Activated CD4-positive, alpha-beta T cell treated with anti-CD3 and anti-CD28 coated beads for 48 hours (primary cell): Measurements from ENCODE around the gene AGRN.
"Not testable (repeated sequence)": the region's sequence is repeated elsewhere in the genome, so short reads cannot be mapped to it uniquely, and the experiment has no call there.

Experiments
- DNase-seq: peaks from one replicate; pipeline ENCODE4 v3.0.0-alpha.2; 2020

Gene AGRN

DNA sequence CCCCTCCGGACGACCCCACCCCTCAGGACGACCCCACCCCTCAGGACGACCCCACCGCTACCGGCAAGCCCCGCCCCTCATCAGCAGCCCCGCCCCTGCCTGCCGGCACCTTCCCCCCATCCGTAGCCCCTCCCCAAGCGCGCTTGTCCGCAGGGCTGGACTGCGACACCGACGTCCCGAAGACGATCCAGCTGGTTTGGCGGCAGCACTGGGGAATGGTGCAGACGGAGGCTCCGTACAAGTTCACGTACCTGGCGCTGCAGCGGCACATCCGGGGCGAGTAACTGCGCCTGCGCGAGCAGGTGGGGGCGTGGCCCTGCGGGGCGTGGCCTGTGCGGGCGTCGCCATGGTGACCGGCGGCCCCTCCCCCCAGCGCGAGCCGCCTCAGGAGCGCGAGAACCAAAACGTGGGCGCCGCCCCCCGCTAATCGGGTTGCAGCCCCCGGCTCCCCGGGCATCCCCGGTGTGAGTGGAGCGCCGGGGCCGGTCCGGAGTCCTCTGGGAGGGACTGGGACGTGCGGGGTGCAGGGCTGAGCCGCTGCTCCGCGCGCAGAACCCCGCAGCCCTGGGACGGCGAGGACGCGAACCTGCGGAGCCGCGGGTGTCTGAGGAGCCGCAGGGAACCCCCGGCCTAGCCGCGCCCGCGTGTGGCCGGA lies 49.3 kb downstream of the AGRN start:
- peak; percentile 91 for DNase-seq

DNA sequence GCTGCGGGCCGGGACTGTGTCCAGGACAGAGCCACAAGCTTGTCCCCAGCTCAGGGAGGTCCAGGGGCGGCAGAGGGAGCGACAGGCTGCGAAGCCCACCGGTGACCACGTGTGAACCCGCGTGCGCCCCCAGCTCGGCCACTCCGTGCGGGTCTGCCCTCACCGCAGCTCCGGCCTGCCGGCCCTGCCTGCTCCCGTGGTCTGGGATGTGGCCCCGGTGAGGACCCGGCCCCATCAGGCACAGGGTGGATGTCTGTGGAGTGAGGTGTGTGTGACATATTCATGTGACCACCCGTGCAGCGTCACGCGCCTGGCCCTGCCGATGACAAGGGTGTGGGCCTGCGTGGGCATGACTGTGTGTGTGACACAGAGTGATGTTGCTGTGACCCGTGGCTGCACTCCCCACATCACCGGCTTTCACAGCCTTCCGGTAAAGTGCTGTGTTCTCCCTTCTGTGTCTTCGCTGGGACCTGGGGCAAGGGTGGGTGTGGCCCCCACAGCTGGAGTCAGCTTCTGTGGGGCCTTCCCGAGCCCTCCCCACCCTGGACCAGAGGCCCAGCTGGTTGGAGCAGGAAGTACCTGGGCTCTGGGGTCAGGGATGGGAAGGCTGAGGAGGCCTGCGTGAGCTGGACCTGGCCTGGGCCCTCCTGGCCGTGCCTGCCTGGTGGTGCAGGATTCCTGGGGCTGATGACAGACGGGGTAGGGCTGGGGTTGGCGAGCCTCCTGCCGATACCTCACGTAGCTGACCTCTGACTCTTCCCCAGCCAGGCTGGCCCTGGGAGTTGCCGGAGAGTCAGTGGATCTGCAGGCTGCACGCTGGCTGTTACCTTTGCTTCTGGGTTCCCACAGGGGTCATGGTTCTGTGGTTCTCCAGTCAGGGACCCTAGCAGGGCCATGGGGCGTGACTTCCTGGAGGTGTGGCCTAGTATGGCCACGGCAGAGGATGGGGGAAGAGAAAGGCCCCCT lies 50.1 kb downstream of the AGRN start:
- peak; percentile 30 for DNase-seq

DNA sequence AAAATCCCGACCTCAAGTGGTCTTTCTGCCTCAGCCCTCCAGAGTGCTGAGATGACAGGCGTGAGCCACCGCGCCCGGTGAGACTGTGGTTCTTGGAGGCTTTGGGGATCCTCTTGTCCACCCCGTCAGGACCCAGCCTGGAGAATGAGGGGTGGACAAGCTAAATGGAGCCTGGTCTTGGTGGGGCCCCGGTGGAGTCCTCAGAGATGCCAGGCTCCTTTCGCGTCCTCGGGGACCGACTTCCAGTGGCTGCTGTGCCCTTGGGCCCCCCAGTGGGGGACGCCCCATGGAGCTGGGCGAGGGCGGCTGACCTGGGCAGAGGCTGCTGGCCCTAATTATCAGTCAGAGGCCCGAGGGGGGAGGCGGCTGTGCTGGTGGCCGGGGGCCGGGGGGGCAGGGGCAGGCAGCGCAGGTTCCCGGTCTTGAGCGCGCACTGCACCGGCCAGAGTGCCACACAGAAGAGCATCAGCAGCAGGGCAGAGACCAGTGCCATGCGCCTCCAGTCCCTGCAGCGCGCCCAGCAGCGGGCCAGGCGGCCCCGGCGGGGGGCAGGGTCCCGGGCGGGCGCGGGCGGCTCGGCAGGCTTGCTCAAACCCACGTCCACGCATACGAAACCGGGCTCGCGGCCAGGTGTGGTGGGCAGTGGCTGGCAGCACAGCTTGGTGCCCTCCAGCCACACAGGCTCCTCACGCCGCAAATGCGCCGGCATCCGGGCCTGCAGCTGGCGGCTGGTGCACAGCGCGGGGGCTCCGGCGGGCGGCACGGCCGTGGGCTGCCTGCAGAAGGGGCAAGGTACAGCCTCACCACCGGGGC lies 51.8 kb downstream of the AGRN start:
- DNase-seq, result no peak

DNA sequence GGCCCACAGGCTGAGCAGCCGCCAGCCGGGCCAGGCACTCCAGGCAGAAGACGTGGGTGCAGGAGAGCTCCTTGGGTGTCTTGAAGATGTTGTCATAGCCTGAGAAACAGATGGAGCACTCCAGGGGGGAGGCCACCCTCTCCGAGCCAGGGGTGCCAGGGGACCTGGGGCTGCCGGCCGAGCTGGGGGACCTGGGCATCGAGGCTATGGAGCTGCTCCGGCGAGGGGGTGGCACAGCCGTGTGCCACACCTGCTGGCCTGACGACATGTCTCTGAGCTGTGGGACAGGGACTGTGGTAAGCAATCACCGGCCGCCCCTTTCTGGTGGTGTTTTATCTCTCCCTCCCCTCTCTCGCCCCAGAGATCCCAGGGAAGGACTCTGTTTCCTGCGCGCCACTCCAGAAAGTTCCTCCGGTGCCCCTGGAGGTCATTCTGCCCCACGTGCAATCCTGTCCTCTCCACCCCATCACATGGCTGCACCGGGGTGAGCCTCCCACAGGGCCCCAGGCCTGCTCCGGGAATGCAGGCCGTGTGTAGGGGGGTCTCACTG lies 52.5 kb downstream of the AGRN start:
- no peak for DNase-seq

DNA sequence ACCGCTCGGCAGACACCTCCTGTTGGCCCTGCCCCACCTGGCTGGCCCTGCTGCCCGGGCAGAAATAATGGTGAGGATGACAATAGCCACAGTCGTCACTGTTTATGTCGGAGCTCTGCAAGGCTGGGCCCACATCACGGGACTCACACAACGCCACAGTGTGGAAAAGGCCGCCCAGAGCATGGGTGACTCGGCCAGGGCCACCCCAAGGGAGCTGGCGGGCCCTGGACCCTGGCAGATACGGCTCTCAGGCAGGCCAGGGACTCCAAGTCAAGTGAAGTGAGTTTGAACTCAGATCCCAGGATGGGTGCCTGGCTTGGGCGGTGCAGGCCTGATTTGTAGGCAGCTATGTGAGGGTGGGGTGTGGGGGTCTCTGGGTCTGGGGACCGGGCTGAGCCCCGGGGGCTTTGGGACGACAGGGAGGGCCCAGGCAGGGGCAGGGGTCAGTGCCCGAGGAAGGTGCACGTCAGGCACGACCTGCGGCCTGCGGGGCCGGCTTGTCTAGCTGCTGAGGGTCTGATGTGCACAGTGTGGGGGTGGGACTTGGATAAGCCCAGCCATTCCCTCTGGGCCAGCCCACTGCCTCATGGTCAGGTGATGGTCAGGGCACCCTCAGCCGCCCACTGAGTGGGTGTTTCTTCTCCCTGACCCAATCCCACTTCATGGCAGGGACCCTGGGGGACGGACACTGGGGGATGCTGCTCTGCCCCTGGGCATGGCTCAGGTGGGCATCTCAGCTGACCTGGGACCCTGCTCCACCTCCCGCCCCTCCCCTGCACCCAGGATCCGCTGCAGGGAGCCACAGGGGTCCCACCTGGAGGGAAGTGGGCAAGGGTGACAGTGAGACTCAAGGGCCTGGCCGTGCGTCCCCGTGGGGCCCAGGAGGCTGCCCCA lies 53.2 kb downstream of the AGRN start:
- no peak for DNase-seq

DNA sequence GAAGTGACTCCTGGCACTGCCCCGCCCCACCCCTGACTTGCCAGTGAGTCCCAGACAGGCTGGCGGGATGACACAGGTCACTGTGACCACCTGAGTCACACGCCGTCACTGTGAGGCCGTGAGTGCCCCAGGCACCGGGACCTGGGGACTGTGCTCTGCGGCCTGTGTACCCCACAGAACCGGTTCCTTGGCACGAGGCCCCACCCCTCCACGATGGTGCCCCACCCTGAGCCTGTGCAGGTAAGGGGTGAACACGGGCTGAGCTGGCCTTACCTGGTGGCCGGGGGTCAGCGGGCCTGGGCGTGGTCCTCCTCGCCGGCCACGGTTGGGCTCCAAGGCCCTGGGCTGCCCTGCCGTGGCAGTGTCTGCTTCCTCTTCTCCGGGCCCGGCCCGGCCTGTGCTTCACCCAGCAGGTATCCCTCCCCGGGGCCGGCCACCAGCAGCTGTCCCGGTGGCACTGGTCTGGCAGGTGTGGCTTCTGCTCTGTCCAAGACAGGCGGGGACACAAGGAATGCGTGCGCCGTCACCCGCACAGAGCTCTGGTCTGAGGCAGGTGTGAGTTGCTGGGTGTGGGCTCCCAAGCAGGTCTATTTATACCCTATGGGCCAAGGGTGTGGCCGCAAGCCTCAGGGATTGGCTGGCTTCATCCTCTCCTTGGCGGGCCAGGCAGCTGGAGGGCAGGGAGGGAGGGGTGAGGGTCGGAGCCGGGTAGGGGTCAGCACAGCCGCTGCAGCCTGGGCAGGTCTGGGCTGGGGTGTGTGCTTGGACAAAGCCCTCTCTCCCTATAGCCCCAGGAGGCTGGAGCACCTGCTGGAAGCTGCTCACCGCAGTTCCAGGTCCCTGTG lies 54.0 kb downstream of the AGRN start, which contains the start of gene RNF223:
Gene RNF223, minus strand, starts transcription at position 564 of the 845 bp plus-strand sequence. CDS start 1,740 bp downstream, outside the sequence.
- no peak for DNase-seq

DNA sequence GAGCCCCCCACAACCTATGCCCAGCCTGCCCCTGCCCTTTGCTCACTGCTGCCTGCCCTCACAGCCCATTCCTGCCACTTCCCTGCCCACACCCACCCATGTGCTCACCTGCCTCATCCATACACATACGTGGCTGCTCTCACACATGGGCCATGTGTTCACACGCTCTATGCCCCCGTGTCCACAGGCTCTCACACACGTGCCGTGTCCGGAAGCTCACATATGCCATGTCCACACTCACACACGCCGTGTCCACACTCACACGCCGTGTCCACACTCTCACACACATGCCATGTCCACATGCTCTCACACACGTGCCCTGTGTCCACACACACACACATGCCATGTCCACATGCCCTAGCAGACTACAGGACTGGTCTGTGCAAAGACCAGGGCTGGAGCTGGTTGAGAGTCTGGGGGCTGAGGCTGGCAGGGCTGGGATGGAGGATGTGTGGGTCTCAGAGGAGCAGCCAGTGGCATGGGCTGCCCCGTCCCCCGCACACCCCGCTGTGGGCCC lies 54.8 kb downstream of the AGRN start:
- DNase-seq, result no peak

DNA sequence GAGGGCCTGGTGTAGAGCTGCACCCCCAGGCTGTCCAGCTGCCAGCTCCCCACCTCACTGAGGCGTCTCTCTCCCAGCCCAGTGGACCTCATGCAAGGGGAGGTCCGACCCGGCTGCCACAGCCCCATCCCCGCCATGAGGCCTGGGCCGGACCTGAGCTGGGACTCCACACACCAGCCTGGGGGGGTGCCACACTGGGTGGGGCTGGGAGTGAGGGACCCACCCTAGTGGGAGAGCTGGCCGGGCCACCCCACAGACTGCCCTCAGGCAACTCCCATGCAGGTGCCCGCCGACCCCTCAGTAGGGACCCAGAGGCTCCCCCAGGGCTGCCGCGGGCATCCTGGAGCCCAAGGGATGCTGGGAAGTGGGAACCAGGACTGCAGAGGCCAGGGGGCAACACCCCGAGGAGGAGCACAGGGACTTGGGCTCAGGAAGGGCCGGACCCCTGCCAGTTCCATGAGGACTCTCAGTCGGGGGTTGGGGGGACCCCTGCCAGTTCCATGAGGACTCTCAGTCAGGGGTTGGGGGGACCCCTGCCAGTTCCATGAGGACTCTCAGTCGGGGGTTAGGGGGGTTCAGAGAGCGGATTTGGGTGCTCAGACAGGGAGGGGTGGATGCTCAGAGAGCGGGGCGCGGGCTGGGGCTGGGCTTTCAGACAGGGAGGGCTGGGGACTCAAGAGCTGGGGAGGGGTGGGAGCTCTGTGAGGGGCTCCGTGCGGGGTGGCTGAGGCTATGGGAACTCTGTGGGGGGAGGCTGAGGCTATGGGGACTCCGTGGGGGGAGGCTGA lies 55.4 kb downstream of the AGRN start:
- peak; percentile 2 for DNase-seq

DNA sequence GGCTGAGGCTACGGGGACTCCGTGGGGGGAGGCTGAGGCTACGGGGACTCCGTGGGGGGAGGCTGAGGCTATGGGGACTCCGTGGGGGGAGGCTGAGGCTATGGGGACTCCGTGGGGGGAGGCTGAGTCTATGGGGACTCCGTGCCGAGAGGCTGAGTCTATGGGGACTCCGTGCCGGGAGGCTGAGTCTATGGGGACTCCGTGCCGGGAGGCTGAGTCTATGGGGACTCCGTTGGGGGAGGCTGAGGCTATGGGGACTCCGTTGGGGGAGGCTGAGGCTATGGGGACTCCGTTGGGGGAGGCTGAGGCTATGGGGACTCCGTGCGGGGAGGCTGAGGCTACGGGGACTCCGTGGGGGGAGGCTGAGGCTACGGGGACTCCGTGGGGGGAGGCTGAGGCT lies 57.5 kb downstream of the AGRN start:
- not testable (repeated sequence) for DNase-seq

DNA sequence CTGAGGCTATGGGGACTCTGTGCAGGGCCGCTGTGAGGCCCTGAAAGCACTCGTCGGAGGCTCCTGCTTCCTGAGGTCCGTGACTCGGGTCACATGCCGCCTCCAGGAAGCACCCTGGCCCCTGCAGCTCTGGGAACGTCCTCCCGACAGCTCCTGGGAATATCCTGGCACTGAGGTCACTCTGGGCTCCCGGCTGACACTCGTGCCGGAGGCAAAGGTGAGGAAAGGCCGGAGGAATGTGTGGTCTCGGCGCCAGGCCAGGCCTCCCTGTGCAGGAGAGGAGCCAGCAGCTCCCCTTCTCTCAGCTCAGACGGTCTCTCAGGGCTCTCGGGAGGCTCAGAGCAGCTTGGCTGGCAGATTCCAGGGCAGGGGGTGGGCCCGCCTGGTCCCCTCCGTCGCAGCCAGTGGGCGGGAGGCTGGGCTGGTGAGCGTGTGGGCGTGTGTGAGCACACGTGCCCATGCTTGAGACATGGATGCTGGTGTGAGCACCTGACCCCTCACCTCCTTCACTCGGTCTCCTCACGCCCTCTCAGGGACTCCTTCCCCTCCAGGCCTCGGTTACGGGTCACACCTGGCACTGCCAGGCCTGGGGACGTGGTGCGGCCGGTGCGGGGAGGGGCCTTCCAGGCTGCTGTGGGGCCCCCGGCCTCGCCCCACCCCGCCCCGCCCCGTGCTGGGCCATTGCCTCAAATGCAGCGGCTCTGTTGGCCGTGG lies 59.6 kb downstream of the AGRN start:
- peak; percentile 52 for DNase-seq

DNA sequence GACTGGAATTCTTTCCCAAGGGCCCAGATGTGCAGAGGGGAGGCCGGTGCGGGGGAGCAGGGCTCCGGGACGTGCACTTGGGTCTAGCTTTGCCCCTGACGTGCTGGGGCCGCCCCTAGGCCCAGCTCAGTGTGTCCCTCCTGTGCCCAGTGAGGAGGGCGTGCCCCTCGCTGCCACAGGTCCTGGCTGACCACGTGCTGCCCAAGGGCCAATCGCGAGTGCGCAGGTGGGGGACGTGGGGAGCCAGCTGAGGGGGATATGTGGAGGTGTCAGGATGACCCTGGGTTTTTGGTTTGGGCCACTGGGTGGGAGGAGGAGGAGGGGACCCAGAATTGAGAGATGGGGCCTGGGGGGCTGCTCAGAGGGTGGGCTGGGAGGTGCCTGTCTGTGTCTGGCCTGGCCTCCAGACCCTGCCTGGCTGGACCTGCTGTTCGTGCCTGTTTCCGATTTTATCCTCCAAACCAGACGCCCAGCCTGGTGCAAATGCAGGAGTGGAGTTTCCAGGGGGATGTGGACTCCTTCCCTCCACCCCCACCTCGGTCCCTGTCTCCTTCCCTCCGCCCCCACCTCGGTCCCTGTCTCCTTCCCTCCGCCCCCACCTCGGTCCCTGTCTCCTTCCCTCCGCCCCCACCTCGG lies 60.3 kb downstream of the AGRN start:
- DNase-seq, result peak; percentile 45

DNA sequence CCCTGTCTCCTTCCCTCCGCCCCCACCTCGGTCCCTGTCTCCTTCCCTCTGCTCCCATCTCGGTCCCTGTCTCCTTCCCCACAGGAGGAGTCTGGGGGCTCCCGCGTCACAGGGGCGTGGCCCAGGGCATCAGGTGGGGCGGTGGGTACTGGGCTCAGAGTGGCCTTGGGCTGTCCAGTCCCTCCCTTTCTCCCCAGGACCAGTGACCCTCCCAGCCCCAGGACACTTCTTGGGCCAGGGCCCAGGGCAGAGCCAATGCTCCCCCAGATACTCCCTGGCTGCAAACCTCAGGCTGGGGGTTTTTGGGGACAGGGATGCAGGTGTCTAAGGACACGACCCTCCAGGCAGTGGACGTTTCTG lies 61.0 kb downstream of the AGRN start:
- peak; percentile 2 for DNase-seq

DNA sequence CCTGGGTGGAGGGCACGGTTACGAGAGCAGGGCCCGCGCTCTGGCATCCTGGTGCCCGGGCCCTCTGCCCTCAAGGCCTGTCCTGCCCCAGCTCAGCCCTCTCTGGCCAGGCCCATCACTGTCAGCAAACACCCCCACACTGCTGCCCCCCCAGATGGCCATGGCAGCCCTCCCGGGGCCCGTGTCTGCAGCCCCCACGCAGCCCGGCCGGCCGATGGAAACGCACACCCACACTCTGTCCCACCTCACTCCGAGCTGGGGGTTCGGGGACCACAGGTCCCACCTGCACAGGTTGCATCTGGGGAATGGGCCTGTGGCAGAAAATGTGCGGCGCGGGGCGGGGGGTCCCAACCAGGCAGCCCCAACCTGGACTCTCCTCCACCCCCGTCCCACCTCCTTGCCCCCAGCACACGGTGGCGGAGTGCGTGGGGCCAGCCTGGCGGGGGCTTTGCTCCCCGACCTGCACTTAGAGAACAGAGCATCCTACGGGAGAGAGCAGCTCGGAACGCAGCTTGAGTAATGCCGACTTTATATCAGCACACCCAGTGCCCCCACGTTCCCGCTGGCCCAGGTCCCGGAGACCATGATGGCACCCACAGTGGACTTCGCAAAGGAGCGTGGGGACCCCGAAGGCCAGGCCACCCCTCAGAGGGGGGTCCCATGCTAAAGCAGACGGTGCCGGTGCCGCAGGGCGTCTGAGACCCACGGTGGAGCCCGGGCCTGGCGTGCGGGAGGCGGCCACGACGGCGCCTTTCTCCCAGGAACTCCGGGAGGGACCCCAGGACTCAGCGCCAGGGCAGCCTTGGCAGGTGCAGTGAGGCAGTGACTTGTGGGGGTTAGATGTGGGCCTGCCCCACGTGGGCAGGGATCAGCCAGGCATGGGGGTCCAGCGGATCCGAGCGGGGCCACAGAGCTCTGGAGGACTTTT lies 61.7 kb downstream of the AGRN start:
- peak; percentile 2 for DNase-seq

DNA sequence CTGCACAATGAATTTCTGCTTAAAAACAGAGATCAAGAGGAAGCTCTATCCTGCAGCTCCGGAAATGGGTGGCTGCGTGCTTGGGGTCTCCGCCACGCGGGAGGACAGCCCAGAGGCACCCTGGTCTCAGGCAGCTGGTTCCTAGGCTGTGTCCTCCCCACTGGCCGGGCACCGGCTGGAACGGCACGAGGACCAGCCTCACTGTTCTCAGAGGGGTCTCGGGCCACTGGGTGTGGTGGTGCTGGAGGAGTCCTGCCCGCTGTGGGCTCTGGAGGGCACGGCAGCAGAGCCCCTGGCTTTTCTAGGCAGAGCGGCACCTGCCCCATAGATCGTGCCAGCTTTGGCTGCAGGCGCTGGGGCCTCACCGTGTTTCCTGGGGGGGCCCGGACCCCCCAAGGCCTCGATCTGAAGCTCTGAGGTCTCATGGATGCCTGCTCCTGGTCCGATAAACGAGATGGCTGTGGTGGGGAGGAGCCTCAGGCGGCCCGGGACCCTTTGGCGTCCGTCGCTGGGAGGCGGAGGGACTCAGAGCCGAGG lies 62.4 kb downstream of the AGRN start:
- DNase-seq, result no peak

DNA sequence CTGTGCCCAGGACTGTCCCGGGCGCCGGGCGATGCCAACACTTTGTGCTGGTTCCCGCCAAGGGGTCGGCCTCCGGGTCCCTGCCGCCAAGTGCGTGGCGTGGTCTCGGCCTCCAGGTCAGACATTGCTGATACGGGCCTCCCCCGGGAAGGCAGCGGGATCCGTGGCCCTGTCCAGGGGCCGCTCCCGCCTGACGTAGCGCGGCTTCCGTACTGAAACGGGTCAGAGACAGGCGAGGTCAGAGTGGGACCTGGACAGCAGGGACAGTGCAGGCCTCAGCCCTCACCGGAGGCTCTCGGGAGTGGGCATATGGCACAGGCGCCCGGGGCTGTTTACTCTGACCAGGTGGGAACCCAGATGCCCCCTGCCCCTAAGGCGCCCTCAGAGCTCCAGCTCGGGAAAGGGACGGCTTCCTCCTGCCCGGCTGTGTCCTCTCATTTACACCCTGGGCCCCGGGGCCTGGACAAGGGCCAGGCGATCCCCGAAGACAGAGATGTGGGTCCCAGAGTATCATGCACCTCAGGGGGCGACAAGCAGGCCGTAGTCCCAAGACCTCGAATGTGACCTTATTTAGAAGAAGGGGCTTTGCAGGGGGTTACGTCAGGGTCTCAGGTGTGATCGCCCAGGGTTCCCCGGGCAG lies 63.0 kb downstream of the AGRN start:
- DNase-seq, result no peak
